GM12891 (cell line): ENCODE data around the gene OR6C65.

ENCODE experiments used
- POLR2A ChIP-seq: IDR thresholded peaks from 2 replicates; pipeline ENCODE4 v1.6.1; 2011; ENCODE audit warnings: low read depth, low read length, control low read depth
- POLR2AphosphoS5 ChIP-seq: IDR thresholded peaks from 2 replicates; pipeline ENCODE4 v1.6.1; 2011; ENCODE audit warnings: low read depth, low read length, control low read depth

- TF ChIP-seq POLR2A (no peak), POLR2AphosphoS5 (no peak)
Observed at GRCh38 chr12:55400229-55400628, at the start of gene OR6C65.
